ENCODE measurements around the gene SMIM9.

GRCh38 chrX:154824638-154825037, 9.8 kb downstream of the SMIM9 start:
- TF ChIP-seq CTCF (IDR thresholded peaks at IDR 0.05) (no peak), ZFX (IDR thresholded peaks at IDR 0.05; ENCODE audit: borderline replicate concordance) (no peak)
